ENCODE measurements around the gene SIGLEC1. TPM values are rescaled to one million over a fixed set of nuclear protein-coding genes. Genes with fewer than 3 reads are reported as not detected.

Gene SIGLEC1
- total and polyA plus RNA-seq, 10 of the 15 experiments (the other 5 are each of a cell fraction or from before 2014, with no cell fraction given), result 0.05 TPM; not detected in 9

DNA sequence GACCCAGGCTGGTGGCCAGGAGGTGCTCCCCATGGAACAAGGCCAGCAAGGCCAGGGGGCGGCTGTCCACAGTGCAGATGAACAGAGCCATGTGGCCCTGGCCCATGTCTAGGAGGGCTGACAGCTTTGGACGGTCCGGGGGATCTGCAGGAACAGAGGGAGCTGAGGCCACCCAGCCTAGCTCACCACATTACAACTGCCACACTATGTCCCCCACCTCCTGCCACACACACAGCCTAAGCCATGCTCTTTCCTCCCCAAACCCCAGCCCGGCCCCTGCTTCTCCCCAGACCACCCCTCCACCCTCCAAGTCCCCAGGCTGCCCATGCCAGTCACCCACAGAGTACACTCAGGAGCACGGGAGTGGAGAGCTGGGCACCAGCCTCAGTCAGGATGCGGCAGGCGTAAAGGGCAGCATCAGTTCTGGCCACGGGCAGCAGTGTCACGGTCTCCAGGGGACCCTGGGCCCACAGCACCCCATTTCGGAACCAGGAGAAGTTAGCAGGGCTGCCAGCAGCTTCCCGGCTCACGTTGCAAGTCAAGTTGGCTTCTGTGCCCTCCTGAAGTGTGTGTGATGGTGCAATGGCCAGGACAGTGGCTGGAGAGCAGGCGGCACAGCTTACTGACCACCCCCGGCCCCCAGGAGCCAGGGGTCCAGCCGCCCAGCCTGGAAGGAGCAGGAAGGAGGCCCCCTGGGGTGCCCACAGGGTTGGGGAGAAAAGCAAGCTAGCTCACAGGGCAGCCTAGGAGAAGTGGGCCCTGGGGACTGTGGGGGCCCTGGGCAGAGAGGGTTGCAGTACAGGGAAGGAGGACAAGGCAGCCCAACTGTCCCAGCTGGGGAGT lies 15.4 kb downstream of the SIGLEC1 start:
- Histone ChIP-seq H3K79me2 (ENCODE audit: control insufficient read depth, insufficient read depth, low read length) (no peaks in the 10 kb centered on the region), H3K36me3 (ENCODE audit: control insufficient read depth in 2 of 2, insufficient read depth in 2 of 2, low read length in 1 of 2) (no peaks in the 10 kb centered on the region), H3K27ac (ENCODE audit: control insufficient read depth, insufficient read depth) (no peak overlapping the region), H3K9ac (ENCODE audit: control insufficient read depth, insufficient read depth, low read length) (no peak overlapping the region), H3K4me1 (ENCODE audit: control insufficient read depth, insufficient read depth, low read length) (no peaks in the 10 kb centered on the region), H4K20me1 (ENCODE audit: control insufficient read depth, insufficient read depth) (no peaks in the 10 kb centered on the region), H3K27me3 (replicated peaks in 1 of 2; ENCODE audit: control insufficient read depth in 2 of 2, insufficient read depth in 2 of 2, low read length in 1 of 2) (no peaks in the 10 kb centered on the region; a peak in 1 of 4 replicates), H2AFZ (ENCODE audit: control insufficient read depth, low read depth, low read length) (no peak overlapping the region), H3K9me3 (replicated peaks; ENCODE audit: control insufficient read depth, insufficient read depth, low read length) (peaks cover 1% of the 10 kb centered on the region; the same call in 1 of the 3 replicates), H3K4me3 (no peak overlapping the region), H3K4me2 (ENCODE audit: control insufficient read depth, insufficient read depth) (no peak overlapping the region)
- WGBS (ENCODE audit: insufficient coverage, insufficient replicate concordance, low lambda C conversion rate, missing lambda C conversion rate), result 41% methylated on average over 14 of the region's 15 CpGs
- SMC1A ChIA-PET (ENCODE audit: uncharacterized antibody, unreplicated experiment), result no interaction called here
- POLR2A ChIA-PET, result no interaction called here
- DNase-seq (ENCODE audit: low read depth, low spot score), result no peak
- FAIRE-seq, result no peak
- RAD21 ChIA-PET (ENCODE audit: unreplicated experiment), result interaction anchor here (0.7 to 1.6 kb wide), 2 partner anchors 14 to 21 kb away, joined by 3 read pairs; no protein-coding TSS in a partner anchor
- intact Hi-C loops (cut with micrococcal nuclease; ENCODE audit: unreplicated experiment) (no loop called here), in situ Hi-C loops (cut with MboI) (no loop called here)
- CTCF ChIA-PET, result interaction anchor here (0.7 to 2.3 kb wide), 3 partner anchors 10 to 20 kb away, joined by 3 to 8 read pairs (median 5); no protein-coding TSS in a partner anchor
- ATAC-seq, result no peak
- BruUV-seq (replicated peaks), result no TSS peak
- TF ChIP-seq ETV6 (conservative IDR thresholded peaks at IDR 0.05 in 1 of 2, IDR thresholded peaks at IDR 0.05 in 1 of 2; ENCODE audit: borderline replicate concordance in 1 of 2, low read depth in 1 of 2) (no peak), BRCA1 (IDR thresholded peaks at IDR 0.05; ENCODE audit: low read depth, low read length) (no peak), SMAD5 (IDR thresholded peaks at IDR 0.05; ENCODE audit: low read depth) (no peak), TCF7 (IDR thresholded peaks at IDR 0.05; ENCODE audit: borderline replicate concordance) (no peak), RELA (IDR thresholded peaks at IDR 0.05; ENCODE audit: borderline replicate concordance, partially characterized antibody) (no peak), SIN3A (IDR thresholded peaks at IDR 0.05; ENCODE audit: low read depth, low read length) (no peak), ZNF24 (IDR thresholded peaks at IDR 0.05) (no peak)
- TF ChIP-seq, protein P1, sequence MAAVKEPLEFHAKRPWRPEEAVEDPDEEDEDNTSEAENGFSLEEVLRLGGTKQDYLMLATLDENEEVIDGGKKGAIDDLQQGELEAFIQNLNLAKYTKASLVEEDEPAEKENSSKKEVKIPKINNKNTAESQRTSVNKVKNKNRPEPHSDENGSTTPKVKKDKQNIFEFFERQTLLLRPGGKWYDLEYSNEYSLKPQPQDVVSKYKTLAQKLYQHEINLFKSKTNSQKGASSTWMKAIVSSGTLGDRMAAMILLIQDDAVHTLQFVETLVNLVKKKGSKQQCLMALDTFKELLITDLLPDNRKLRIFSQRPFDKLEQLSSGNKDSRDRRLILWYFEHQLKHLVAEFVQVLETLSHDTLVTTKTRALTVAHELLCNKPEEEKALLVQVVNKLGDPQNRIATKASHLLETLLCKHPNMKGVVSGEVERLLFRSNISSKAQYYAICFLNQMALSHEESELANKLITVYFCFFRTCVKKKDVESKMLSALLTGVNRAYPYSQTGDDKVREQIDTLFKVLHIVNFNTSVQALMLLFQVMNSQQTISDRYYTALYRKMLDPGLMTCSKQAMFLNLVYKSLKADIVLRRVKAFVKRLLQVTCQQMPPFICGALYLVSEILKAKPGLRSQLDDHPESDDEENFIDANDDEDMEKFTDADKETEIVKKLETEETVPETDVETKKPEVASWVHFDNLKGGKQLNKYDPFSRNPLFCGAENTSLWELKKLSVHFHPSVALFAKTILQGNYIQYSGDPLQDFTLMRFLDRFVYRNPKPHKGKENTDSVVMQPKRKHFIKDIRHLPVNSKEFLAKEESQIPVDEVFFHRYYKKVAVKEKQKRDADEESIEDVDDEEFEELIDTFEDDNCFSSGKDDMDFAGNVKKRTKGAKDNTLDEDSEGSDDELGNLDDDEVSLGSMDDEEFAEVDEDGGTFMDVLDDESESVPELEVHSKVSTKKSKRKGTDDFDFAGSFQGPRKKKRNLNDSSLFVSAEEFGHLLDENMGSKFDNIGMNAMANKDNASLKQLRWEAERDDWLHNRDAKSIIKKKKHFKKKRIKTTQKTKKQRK (IDR thresholded peaks at IDR 0.05; ENCODE audit: low read depth, low read length), result no peak
- TF ChIP-seq, protein P2, sequence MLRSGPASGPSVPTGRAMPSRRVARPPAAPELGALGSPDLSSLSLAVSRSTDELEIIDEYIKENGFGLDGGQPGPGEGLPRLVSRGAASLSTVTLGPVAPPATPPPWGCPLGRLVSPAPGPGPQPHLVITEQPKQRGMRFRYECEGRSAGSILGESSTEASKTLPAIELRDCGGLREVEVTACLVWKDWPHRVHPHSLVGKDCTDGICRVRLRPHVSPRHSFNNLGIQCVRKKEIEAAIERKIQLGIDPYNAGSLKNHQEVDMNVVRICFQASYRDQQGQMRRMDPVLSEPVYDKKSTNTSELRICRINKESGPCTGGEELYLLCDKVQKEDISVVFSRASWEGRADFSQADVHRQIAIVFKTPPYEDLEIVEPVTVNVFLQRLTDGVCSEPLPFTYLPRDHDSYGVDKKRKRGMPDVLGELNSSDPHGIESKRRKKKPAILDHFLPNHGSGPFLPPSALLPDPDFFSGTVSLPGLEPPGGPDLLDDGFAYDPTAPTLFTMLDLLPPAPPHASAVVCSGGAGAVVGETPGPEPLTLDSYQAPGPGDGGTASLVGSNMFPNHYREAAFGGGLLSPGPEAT (IDR thresholded peaks at IDR 0.05; ENCODE audit: low read depth), result no peak
- TF ChIP-seq, protein P3, sequence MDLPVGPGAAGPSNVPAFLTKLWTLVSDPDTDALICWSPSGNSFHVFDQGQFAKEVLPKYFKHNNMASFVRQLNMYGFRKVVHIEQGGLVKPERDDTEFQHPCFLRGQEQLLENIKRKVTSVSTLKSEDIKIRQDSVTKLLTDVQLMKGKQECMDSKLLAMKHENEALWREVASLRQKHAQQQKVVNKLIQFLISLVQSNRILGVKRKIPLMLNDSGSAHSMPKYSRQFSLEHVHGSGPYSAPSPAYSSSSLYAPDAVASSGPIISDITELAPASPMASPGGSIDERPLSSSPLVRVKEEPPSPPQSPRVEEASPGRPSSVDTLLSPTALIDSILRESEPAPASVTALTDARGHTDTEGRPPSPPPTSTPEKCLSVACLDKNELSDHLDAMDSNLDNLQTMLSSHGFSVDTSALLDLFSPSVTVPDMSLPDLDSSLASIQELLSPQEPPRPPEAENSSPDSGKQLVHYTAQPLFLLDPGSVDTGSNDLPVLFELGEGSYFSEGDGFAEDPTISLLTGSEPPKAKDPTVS (IDR thresholded peaks at IDR 0.05; ENCODE audit: low read depth, low read length), result no peak
- TF ChIP-seq, protein P4, sequence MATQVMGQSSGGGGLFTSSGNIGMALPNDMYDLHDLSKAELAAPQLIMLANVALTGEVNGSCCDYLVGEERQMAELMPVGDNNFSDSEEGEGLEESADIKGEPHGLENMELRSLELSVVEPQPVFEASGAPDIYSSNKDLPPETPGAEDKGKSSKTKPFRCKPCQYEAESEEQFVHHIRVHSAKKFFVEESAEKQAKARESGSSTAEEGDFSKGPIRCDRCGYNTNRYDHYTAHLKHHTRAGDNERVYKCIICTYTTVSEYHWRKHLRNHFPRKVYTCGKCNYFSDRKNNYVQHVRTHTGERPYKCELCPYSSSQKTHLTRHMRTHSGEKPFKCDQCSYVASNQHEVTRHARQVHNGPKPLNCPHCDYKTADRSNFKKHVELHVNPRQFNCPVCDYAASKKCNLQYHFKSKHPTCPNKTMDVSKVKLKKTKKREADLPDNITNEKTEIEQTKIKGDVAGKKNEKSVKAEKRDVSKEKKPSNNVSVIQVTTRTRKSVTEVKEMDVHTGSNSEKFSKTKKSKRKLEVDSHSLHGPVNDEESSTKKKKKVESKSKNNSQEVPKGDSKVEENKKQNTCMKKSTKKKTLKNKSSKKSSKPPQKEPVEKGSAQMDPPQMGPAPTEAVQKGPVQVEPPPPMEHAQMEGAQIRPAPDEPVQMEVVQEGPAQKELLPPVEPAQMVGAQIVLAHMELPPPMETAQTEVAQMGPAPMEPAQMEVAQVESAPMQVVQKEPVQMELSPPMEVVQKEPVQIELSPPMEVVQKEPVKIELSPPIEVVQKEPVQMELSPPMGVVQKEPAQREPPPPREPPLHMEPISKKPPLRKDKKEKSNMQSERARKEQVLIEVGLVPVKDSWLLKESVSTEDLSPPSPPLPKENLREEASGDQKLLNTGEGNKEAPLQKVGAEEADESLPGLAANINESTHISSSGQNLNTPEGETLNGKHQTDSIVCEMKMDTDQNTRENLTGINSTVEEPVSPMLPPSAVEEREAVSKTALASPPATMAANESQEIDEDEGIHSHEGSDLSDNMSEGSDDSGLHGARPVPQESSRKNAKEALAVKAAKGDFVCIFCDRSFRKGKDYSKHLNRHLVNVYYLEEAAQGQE (IDR thresholded peaks at IDR 0.05; ENCODE audit: low read depth, low read length), result no peak
- TF ChIP-seq, protein P5, sequence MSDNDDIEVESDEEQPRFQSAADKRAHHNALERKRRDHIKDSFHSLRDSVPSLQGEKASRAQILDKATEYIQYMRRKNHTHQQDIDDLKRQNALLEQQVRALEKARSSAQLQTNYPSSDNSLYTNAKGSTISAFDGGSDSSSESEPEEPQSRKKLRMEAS (IDR thresholded peaks at IDR 0.05; ENCODE audit: low read depth, low read length), result no peak
